Parathyroid adenoma (tissue), 2 donors: ENCODE measurements around the gene NDUFV3.
"Not testable (repeated sequence)": the region's sequence is repeated elsewhere in the genome, so short reads cannot be mapped to it uniquely, and the experiment has no call there.

ENCODE experiments used
- H2AFZ ChIP-seq: fragments of 300-600 bp; sonication (generic); one replicate; pipeline ENCODE4 v1.7.0; 2017; ENCODE audit warnings: antibody characterized with exemption, mild to moderate bottlenecking
- H3K27ac ChIP-seq: fragments of 300-600 bp; sonication (generic); one replicate; pipeline ENCODE4 v1.7.0; 2017
- H3K27me3 ChIP-seq: fragments of 300-600 bp; sonication (generic); one replicate; pipeline ENCODE4 v1.7.0; 2017; ENCODE audit warnings: low read length; ENCODE audit not compliant: control insufficient read depth, insufficient read depth
- H3K36me3 ChIP-seq: fragments of 300-600 bp; sonication (generic); one replicate; pipeline ENCODE4 v1.7.0; 2017; ENCODE audit warnings: low read length; ENCODE audit not compliant: control insufficient read depth, insufficient read depth
- H3K4me1 ChIP-seq: fragments of 300-600 bp; sonication (generic); one replicate; pipeline ENCODE4 v1.7.0; 2017; ENCODE audit warnings: control low read depth
- H3K4me2 ChIP-seq: fragments of 300-600 bp; sonication (generic); one replicate; pipeline ENCODE4 v1.7.0; 2017; ENCODE audit warnings: low read length
- H3K4me3 ChIP-seq: fragments of 300-600 bp; sonication (generic); one replicate; pipeline ENCODE4 v1.7.0; 2017; ENCODE audit warnings: low read depth, low read length
- H3K79me2 ChIP-seq: fragments of 300-600 bp; sonication (generic); one replicate; pipeline ENCODE4 v1.7.0; 2017; ENCODE audit warnings: control low read depth
- H3K9ac ChIP-seq: fragments of 300-600 bp; sonication (generic); one replicate; pipeline ENCODE4 v1.7.0; 2017; ENCODE audit warnings: mild to moderate bottlenecking
- H3K9me3 ChIP-seq: fragments of 300-600 bp; sonication (generic); one replicate; pipeline ENCODE4 v1.7.0; 2017; ENCODE audit warnings: low read length; ENCODE audit not compliant: control insufficient read depth
- TF ChIP-seq, protein P1 (sequence below): fragments of 300-600 bp; sonication (generic); IDR thresholded peaks from one replicate; pipeline ENCODE4 v1.7.0; 2017; ENCODE audit warnings: antibody characterized with exemption, mild to moderate bottlenecking
- donor health status: primary hyperparathyroidism.

Gene NDUFV3

DNA sequence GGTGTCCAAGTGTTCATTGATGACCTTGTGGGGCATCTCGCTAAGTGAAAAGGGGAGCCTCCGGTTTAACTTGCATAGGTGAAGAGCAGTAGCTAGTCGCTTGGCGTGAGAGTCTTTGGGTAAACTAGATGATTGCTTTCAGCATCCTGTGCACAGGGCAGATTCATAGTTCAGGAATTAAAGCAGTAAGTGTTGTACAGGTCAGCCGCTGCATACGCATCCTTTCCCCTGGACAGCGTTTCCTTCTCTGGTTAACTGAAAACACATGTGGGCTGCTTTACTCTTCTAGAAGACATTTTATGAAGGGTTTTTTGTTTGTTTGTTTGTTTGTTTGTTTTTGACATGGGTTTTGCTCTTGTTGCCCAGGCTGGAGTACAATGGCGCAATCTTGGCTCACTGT is 12.1 kb downstream of the NDUFV3 start:
- no peaks in the 10 kb centered on the region for H3K9me3 ChIP-seq
- peaks cover 7% of the 10 kb centered on the region for H3K79me2 ChIP-seq
- no peak overlapping the region for H3K4me2 ChIP-seq
- TF ChIP-seq, protein P1, sequence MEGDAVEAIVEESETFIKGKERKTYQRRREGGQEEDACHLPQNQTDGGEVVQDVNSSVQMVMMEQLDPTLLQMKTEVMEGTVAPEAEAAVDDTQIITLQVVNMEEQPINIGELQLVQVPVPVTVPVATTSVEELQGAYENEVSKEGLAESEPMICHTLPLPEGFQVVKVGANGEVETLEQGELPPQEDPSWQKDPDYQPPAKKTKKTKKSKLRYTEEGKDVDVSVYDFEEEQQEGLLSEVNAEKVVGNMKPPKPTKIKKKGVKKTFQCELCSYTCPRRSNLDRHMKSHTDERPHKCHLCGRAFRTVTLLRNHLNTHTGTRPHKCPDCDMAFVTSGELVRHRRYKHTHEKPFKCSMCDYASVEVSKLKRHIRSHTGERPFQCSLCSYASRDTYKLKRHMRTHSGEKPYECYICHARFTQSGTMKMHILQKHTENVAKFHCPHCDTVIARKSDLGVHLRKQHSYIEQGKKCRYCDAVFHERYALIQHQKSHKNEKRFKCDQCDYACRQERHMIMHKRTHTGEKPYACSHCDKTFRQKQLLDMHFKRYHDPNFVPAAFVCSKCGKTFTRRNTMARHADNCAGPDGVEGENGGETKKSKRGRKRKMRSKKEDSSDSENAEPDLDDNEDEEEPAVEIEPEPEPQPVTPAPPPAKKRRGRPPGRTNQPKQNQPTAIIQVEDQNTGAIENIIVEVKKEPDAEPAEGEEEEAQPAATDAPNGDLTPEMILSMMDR, result no peak
- no peak overlapping the region for H3K9ac ChIP-seq
- no peak overlapping the region for H3K27ac ChIP-seq
- H3K36me3 ChIP-seq, result no peaks in the 10 kb centered on the region
- H3K4me1 ChIP-seq, result no peaks in the 10 kb centered on the region
- no peak overlapping the region for H2AFZ ChIP-seq
- H3K4me3 ChIP-seq, result no peak overlapping the region
- no peaks in the 10 kb centered on the region for H3K27me3 ChIP-seq

DNA sequence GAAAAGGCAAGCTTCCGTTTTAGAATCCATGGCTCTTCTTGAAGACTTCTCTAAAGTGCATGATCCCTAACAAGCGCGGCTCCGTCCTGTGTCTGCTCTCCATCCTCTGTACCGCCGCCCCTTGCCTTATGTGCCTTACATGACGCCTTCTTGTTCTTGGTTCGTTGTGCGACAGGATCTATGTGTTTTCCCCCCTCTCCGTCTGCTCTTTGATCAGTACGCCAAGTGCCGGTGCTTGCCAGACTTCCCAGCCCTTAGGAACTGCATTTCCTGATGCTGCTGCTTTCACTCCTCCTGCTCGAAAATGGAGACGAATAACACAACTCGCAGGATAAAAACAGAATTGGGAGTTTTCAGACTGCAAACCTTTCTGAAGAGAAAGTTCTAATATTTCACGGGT is 13.1 kb downstream of the NDUFV3 start:
- no peak overlapping the region for H2AFZ ChIP-seq
- no peaks in the 10 kb centered on the region for H3K4me1 ChIP-seq
- no peak overlapping the region for H3K27ac ChIP-seq
- TF ChIP-seq, protein P1, result no peak
- no peak overlapping the region for H3K4me2 ChIP-seq
- H3K9ac ChIP-seq, result no peak overlapping the region
- no peaks in the 10 kb centered on the region for H3K9me3 ChIP-seq
- no peak overlapping the region for H3K4me3 ChIP-seq
- no peaks in the 10 kb centered on the region for H3K27me3 ChIP-seq
- peaks cover 2% of the 10 kb centered on the region for H3K79me2 ChIP-seq
- no peaks in the 10 kb centered on the region for H3K36me3 ChIP-seq

DNA sequence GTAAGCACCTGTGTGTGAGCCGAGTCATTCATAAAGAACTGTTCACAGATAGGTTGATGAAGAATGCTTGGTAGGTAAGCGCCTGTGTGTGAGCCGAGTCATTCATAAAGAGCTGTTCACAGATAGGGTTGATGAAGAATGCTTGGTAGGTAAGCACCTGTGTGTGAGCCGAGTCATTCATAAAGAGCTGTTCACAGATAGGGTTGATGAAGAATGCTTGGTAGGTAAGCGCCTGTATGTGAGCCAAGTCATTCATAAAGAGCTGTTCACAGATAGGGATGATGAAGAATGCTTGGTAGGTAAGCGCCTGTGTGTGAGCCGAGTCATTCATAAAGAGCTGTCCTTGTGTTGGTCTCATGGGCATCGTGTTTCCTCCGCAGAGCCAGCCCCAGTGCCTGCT is 15.4 kb downstream of the NDUFV3 start:
- H3K36me3 ChIP-seq, H3K27ac ChIP-seq: not testable (repeated sequence)

DNA sequence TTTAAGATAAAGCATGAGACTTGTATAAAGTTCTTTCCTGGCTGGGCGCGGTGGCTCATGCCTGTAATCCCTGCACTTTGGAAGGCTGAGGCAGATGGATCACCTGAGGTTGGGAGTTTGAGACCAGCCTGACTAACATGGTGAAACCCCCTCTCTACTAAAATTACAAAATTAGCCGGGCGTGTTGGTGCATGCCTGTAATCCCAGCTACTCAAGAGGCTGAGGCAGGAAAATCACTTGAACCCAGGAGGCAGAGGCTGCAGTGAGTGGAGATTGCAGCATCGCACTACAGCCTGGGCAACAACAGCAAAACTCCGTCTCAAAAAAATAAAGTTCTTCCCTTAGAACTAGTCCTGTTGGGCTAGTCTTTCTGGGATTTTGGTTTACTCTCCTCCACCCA is 18.8 kb downstream of the NDUFV3 start:
- not testable (repeated sequence) for H3K4me1 ChIP-seq, H3K9ac ChIP-seq, H3K4me2 ChIP-seq, H3K36me3 ChIP-seq, H3K79me2 ChIP-seq, H2AFZ ChIP-seq, H3K27ac ChIP-seq, H3K27me3 ChIP-seq, H3K4me3 ChIP-seq, H3K9me3 ChIP-seq

More for the DNA sequence above, 15.4 kb downstream of the NDUFV3 start:
- not testable (repeated sequence) for H3K9ac ChIP-seq, H3K9me3 ChIP-seq, H3K79me2 ChIP-seq, H3K4me3 ChIP-seq, H3K4me1 ChIP-seq, H3K4me2 ChIP-seq, H2AFZ ChIP-seq, H3K27me3 ChIP-seq

DNA sequence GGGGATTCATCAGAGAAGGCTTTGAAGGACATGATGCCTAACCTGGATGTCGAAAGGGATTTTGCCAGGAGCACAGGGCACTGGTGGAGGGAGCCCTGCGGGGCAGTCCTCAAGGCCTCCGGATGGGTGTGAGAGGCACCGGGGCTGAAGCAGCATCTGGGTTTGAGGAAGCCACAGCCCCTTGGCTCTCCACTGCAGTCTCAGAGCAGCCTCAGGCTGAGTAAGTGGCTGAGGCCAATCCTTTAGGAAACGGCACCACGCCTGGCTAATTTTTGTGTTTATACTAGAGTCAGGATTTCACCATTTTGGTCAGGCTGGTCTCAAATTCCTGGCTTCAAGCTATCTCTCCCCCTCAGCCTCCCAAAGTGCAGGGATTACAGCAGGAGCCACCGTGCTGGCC is 20.4 kb downstream of the NDUFV3 start:
- H2AFZ ChIP-seq, result no peak overlapping the region
- H3K79me2 ChIP-seq, result no peaks in the 10 kb centered on the region
- TF ChIP-seq, protein P1, result no peak
- H3K9me3 ChIP-seq, result no peaks in the 10 kb centered on the region
- H3K9ac ChIP-seq, result no peak overlapping the region
- no peak overlapping the region for H3K4me3 ChIP-seq
- no peak overlapping the region for H3K27ac ChIP-seq
- no peaks in the 10 kb centered on the region for H3K4me1 ChIP-seq
- no peak overlapping the region for H3K4me2 ChIP-seq
- H3K27me3 ChIP-seq, result no peaks in the 10 kb centered on the region
- no peaks in the 10 kb centered on the region for H3K36me3 ChIP-seq

DNA sequence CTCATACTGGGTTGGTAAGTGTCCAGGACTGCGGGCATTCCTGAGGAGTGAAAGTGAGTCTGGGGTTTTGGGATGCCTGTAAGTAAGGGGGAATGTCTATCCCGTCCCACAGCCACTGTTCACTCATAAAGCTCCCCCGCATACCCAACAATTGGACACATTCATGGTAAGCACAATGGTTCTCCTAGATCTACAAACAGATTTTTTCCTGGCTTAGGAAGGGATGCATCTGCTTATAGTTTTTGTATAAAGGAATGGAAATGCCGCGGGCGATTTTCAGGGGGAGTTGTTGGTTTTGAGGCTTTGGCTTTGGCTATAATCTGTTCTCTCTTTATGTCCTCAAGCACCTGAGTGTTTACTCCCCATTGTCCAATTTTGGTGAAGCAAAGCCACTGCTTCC is 25.2 kb downstream of the NDUFV3 start:
- Histone ChIP-seq H3K27me3 (no peaks in the 10 kb centered on the region), H3K4me1 (no peaks in the 10 kb centered on the region), H3K27ac (no peak overlapping the region), H2AFZ (no peak overlapping the region), H3K9ac (no peak overlapping the region), H3K4me2 (no peak overlapping the region), H3K9me3 (no peaks in the 10 kb centered on the region), H3K36me3 (no peaks in the 10 kb centered on the region), H3K4me3 (no peak overlapping the region), H3K79me2 (peaks cover 3% of the 10 kb centered on the region)
- TF ChIP-seq, protein P1, result no peak
